CD4-positive, alpha-beta T cell treated with Interferon alpha-2 for 1 hour (primary cell): Measurements from ENCODE around the gene COL18A1.

Experiments used
- DNase-seq, 2 donors: peaks; one replicate each; pipeline ENCODE4 v3.0.0-alpha.2; 2020 to 2022

The COL18A1 gene

DNA sequence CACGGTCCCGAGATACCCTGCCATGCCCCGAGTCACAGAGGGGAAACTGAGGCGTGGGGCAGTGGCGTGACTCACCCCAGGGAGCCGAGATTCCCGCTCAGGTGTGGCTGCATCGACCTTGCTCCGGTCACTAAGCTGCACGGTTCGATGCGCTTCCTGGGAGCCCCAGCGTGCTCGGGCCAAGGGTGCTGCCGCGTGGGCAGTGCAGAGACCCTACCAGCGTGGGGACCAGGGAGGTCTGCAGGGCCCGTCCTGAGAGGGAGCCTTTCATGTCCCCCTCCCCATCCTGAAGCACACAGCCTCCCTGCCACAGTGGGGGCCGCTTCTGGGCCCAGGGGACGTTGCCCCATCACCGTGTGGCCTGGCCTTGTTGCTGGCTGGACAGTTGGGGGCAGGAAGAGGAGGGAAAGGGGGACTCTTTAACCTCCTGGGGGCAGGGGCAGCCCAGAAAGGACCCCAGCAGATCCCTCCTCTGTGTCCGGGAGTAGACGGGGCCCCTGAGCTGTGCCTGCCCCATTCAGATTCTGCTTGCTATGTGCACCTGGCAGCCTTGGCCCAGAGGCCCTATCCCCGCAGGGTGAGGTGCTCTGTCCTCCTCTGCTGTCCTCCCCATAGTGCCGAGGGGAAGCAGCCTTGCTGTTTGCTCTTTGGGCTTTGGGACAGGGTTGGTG, 52.3 kb downstream of the COL18A1 start:
- DNase-seq = no peak

DNA sequence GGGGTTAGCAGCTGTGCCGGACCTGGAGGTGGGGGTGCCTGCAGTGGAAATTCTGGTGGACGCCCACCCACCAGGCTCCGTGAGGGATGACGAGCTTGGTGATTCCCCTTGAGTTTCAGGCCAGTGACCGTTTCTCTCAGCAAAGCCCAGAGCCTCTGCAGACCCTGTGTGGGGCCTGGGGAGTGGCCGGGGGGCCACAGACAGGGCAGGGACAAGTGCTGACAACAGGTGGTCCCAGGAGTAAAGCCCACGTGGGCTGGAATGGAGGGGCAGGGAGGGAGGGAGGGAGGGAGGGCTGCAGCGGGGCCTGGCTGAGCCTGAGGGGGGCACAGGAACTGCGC, 52.8 kb downstream of the COL18A1 start:
- no peak for DNase-seq

GRCh38 chr21:45458281-45459170, 53.6 kb downstream of the COL18A1 start:
- DNase-seq = no peak

- no peak for DNase-seq
Observed at GRCh38 chr21:45459171-45460010, 54.4 kb downstream of the COL18A1 start.

DNA sequence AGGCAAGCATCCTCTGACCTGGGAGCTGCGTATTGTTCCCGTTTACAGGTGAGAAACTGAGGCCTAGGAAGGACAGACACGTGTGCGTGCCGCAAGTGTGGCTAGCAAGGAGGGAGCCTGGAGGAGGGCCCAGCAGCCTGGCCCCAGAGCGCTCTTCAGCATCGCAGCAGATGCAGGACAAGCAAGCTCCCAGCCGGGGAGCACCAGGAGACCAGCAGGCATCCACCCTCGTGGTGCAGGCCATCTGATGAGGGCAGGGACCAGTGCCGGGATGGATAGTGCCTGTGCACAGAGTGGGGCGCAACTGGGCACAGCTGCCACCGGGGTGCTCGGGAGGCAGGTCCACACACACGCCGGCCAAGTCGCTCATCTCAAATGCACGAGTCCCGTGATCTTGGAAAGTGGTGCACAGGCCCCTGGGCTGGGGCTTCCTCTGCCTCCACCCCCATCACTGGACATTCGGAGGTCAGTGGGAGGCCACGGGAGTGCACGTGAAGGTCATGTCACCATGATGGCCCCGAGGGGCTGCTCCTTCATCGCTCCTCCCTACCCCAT, 55.1 kb downstream of the COL18A1 start:
- no peak for DNase-seq

- no peak for DNase-seq
Observed at GRCh38 chr21:45460611-45461368, 55.8 kb downstream of the COL18A1 start.

GRCh38 chr21:45461369-45461750, 56.4 kb downstream of the COL18A1 start:
- DNase-seq = no peak

GRCh38 chr21:45461806-45462341, 56.9 kb downstream of the COL18A1 start:
- DNase-seq = no peak

GRCh38 chr21:45463871-45464270, 58.9 kb downstream of the COL18A1 start:
- no peak for DNase-seq

DNA sequence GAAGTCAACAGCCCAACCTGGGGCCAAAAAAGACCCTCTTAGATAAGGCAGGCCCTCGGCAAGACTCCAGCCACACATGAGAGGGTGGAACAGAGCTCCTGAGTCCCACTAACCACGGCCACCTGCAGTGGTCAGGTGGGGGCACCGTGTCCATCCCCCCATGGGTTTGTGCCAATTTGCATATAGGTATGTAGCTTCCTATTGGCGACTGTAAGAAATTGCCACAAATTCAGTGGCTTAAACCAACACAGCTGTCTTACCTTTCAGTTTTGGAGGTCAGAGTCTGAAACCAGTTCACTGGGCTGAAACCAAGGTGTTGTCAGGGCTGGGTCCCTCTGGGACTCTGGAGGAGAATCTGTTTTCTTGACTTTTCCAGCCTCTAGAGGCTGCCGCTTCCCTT, 59.3 kb downstream of the COL18A1 start:
- DNase-seq = no peak

- no peak for DNase-seq
Observed at GRCh38 chr21:45465105-45465504, 60.1 kb downstream of the COL18A1 start.

DNA sequence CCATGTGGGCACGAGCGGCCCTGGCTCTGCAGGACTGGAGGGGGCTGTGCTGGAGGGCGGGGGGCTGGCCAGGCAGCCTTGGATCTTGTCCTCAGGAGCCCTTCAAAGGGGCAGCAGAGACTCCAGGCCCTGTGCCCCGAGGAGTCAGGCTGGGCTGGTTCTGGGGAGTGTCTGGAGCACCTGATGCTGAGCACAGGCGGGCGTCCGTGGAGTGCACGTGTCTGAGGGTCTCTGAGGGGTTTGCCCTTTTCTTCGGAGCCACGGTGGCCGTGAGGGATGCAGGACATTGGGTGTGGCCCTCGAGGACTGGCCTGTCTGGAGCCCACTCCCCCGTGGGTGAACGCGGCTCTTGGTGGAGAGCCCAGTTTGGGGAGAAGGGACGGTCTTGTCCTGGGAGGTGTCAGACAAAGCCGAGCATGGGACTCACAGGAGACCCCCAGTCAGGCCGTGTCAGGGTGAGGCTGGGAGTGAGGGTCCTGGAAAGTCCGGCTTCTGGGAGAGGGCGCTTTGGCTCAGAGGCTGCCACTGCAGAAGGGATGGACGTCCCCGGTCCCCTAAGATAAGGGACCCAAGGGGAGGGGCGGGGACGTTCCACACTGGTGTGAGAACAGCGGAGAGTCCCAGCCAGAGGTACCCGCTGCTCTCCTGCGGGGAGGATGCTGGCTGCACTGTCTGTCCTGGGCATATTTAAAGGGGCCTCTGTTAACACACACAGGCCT, 60.8 kb downstream of the COL18A1 start:
- DNase-seq = no peak

DNA sequence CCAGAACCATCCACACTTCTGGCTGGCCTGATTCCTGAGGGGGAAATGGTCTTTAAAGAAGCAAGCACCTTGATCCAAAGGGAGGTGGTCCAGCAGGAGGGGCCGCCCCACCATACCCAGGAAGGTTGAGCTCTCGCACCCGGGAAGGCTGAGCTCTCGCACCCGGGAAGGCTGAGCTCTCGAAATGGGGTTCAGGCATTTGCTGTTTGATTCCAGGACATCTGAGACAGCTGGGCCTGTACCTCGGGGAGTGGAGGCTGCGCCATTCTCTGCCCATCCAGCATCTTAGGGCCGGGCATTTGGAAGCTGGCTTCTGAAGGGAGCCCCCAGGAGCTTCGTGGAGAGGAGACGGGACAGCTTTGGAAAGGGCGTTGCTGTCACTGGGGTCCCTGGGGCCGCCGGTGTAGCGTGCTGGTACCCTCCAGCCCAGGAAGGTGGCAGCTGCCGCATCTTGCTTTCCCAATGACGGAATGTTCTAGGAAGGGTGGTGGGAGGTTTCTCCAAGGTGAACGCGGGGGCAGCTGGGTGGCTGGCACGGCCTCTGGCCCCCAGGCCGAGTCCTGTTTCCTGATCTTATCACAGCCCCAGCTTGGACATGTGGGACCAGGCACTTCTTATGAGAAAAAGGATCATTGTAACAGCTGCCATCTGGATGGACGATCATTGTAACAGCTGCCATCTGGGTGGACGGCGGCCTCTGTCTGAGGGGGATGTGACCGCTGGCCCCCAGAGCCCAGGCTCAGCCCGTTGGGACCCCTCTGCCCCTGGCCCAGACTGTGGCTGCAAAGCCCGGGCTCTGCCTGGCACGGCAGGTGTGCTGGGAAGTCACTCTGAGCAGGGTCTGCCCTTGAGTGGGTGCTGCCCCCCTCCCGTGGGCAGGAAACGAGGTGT, 61.6 kb downstream of the COL18A1 start:
- DNase-seq = no peak

GRCh38 chr21:45467221-45467779, 62.3 kb downstream of the COL18A1 start:
- DNase-seq = no peak

- no peak for DNase-seq
Observed at GRCh38 chr21:45468051-45468970, 63.3 kb downstream of the COL18A1 start.

- no peak for DNase-seq
Observed at GRCh38 chr21:45468971-45469272, 64.0 kb downstream of the COL18A1 start.

DNA sequence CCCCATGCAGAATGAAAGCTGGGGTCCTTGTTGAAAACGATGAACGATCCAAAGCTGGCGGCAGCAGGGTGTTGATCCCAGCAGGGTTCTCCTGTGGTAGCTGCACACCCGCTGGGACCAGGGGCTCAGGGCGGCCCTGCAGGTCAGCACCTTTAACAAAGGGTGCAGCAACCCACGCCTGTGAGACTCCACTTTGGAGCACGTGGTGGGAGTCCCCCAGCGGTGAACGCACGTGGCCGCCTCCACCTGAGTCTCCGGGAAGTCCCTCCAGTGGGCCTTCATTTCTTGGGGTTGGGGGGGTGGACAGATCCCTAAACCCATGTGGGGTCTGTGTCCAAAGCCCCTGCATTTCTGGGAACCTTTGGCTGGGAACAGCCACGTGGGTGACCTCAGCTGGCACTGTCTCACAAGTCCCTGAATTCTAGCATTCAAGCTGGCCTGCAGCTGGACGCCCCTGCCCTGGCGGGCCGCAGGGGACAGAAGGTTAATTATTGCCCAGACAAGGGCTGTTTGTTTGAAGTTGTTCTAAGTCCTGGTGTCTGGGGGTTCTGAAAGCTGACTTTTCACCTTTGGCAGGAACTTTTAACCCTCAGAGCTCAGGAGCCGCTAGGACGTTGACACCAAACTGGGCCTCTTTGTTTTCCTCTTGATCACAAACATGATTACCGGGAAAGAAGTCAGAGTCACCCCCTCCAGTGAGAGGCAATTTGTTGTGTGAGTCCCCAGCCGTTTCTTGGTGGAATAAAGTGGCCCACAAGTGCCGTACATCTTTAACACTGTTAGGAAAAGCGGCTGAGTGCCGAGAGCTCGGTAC, 64.5 kb downstream of the COL18A1 start:
- no peak for DNase-seq

GRCh38 chr21:45470087-45470515, 65.1 kb downstream of the COL18A1 start:
- no peak for DNase-seq
